ENCODE measurements around the gene ITGB5.

ITGB5 gene

GRCh38 chr3:124802061-124802698 is 85.0 kb downstream of the ITGB5 start:
- TF ChIP-seq NFIC (IDR thresholded peaks at IDR 0.05): no peak
- no peak for TF ChIP-seq EGR1 (IDR thresholded peaks at IDR 0.05)
- TF ChIP-seq ZBTB7A (IDR thresholded peaks at IDR 0.05; ENCODE audit: low read depth): no peak
- no peak for TF ChIP-seq TAF1 (IDR thresholded peaks at IDR 0.05; ENCODE audit: low read depth)
- TF ChIP-seq CREB1 (IDR thresholded peaks at IDR 0.05; ENCODE audit: low read depth): no peak
- TF ChIP-seq MAX (IDR thresholded peaks at IDR 0.05): no peak
- no peak for TF ChIP-seq YY1 (IDR thresholded peaks at IDR 0.05; ENCODE audit: low read depth)
- TF ChIP-seq TEAD4 (IDR thresholded peaks at IDR 0.05): no peak
- no peak for TF ChIP-seq RAD21 (IDR thresholded peaks at IDR 0.05; ENCODE audit: low read depth)
- no peak for TF ChIP-seq USF1 (IDR thresholded peaks at IDR 0.05)
- no peak for TF ChIP-seq CEBPB (IDR thresholded peaks at IDR 0.05)
- no peak for TF ChIP-seq REST (IDR thresholded peaks at IDR 0.05; ENCODE audit: low read depth)
- no peak for TF ChIP-seq EP300 (IDR thresholded peaks at IDR 0.05; ENCODE audit: borderline replicate concordance)
- TF ChIP-seq TCF12 (IDR thresholded peaks at IDR 0.05; ENCODE audit: low read depth): no peak
- no peak for TF ChIP-seq FOXM1 (IDR thresholded peaks at IDR 0.05; ENCODE audit: borderline replicate concordance, low read depth)

GRCh38 chr3:124800511-124801258 is 86.5 kb downstream of the ITGB5 start:
- TF ChIP-seq EGR1 (IDR thresholded peaks at IDR 0.05): no peak
- TF ChIP-seq EP300 (IDR thresholded peaks at IDR 0.05; ENCODE audit: borderline replicate concordance): no peak
- TF ChIP-seq CREB1 (IDR thresholded peaks at IDR 0.05; ENCODE audit: low read depth): no peak
- no peak for TF ChIP-seq REST (IDR thresholded peaks at IDR 0.05; ENCODE audit: low read depth)
- TF ChIP-seq TCF12 (IDR thresholded peaks at IDR 0.05; ENCODE audit: low read depth): no peak

GRCh38 chr3:124800076-124800475 is 87.1 kb downstream of the ITGB5 start:
- TF ChIP-seq CREB1 (IDR thresholded peaks at IDR 0.05; ENCODE audit: low read depth) (no peak), CEBPB (IDR thresholded peaks at IDR 0.05) (no peak), NFIC (IDR thresholded peaks at IDR 0.05) (no peak), MAX (IDR thresholded peaks at IDR 0.05) (no peak), USF1 (IDR thresholded peaks at IDR 0.05) (no peak), TAF1 (IDR thresholded peaks at IDR 0.05; ENCODE audit: low read depth) (no peak), TCF12 (IDR thresholded peaks at IDR 0.05; ENCODE audit: low read depth) (no peak), EP300 (IDR thresholded peaks at IDR 0.05; ENCODE audit: borderline replicate concordance) (no peak), YY1 (IDR thresholded peaks at IDR 0.05; ENCODE audit: low read depth) (no peak), REST (IDR thresholded peaks at IDR 0.05; ENCODE audit: low read depth) (no peak), TEAD4 (IDR thresholded peaks at IDR 0.05) (no peak), FOXM1 (IDR thresholded peaks at IDR 0.05; ENCODE audit: borderline replicate concordance, low read depth) (no peak), ZBTB7A (IDR thresholded peaks at IDR 0.05; ENCODE audit: low read depth) (no peak), EGR1 (IDR thresholded peaks at IDR 0.05) (no peak), RAD21 (IDR thresholded peaks at IDR 0.05; ENCODE audit: low read depth) (no peak)

GRCh38 chr3:124799676-124800075 is 87.5 kb downstream of the ITGB5 start:
- TF ChIP-seq TCF12 (IDR thresholded peaks at IDR 0.05; ENCODE audit: low read depth): no peak
- no peak for TF ChIP-seq NFIC (IDR thresholded peaks at IDR 0.05)

Measured in Ishikawa (cell line).